ENCODE results near the gene RNMT.
"Not testable (repeated sequence)": the region's sequence is repeated elsewhere in the genome, so short reads cannot be mapped to it uniquely, and the experiment has no call there.

Gene RNMT

GRCh38 chr18:13745696-13746095 lies 19.2 kb downstream of the RNMT start:
- no peak for DNase-seq

DNA sequence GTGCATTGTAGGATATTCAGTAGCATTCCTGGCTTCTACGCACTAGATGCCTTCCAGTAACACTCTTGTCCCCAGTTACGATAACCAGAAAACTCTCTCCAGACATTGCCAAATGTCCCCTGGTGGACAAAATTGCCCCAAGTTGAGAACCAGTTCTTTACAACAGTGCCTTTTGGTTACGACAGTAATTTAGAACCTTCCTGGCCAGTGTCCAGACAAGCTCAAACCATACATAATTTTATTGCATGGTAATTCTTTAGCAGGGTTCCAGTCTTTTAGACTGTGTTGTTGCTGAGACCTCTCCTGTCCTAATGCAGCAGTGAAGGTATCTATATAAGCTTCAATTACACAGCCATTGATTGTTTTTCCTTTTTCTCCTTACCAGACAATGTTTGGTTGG lies 20.2 kb downstream of the RNMT start:
- no peak for DNase-seq

- DNase-seq: not testable (repeated sequence)
These were observed 25.1 kb downstream of the RNMT start for GRCh38 chr18:13751599-13751998.

- no peak for DNase-seq
These were observed 29.8 kb downstream of the RNMT start for GRCh38 chr18:13756261-13756660.

DNA sequence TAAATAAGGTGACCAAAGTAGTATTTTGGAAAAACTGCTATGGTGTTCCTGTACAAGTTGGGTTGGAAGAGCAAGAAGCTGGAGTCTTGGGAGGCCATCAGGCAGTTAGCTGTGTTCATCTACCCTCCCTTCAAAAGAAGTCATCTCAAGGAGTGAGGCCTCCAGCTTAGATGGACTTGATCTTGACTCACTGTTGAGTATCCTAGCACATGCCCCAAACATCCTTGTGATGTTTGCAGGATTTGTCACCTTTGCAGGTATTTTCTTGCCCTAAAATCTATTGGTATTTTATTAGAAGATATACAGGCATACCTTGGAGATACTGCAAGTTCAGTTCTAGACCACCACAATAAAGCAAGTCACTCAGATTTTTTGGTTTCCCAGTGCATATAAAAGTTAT lies 30.2 kb downstream of the RNMT start:
- DNase-seq: no peak

DNA sequence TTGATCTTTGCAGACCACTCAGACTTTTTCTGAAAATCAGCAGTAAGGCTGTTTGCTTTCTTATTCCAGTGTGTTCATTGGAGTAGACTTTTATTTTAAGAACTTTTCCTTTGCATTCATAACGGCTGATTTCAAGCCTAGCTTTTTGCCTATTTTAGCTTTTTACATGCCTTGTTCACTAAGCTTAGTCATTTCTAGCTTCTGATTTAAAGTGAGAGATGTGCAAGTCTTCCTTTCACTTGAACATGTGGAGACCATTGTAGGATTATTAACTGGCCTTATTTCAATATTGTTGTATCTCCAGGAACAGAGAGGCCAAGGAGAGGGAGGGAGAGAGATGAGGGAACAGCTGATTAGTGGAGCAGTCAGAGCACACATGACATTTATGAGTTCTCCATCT lies 32.1 kb downstream of the RNMT start:
- peak in 1 of 5 experiments; percentile 19 for DNase-seq

- no peak for DNase-seq
These were observed 33.6 kb downstream of the RNMT start for GRCh38 chr18:13760047-13760446.

DNA sequence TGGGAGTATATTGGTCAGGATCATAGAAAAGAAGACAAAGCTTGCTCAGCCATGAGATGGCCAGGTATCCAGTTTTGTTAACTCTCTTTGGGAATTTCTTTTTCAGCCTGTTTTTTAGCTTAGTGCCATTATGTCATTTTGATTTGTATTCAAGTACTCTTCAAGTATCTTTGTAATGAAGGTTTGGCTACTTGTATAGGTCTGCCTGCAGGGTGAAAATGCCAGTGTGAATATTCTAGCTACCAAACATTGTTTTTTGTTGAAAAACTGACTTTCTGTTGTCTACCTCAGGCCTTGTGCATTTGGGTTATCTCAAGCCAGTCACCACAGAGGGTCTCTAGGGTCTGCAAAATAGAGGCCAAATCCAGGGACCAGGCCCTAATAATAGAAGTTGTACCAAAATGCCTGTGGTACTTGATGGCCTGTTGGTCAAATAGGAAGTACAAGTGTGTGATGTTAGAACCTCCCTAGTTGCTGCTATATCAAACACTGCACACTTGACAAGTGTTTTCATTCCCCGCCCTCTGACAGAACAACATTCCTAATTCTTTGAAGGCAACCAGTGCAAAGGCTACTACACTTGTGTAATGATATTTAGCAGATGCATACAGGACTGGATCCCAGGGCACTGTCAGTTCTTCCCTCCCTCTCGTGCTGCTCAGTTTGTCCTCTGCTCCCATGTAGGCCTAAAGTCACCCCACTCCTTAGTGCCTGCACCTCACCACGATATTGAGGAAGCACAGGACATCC lies 36.4 kb downstream of the RNMT start:
- DNase-seq: no peak

DNA sequence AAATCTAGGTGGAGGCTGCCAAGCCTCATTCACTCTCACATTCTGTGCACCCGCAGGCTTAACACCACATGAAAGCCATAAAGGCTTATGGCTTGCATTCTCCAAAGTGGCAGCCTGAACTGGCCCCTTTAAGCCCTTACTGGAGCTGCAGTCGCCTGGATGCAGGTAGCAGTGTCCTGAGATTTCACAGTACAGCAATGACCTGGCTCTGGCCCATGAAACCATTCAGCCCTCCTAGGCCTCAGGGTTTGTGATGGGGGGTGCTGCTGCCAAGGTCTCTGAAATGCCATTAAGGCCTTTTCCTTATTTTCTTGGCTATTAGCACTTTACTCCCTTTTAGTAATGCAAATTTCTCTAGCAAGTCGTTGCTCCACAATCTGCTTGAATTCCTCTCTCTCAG lies 48.6 kb downstream of the RNMT start:
- DNase-seq: no peak

GRCh38 chr18:13791181-13791580 lies 64.7 kb downstream of the RNMT start:
- DNase-seq: no peak

DNA sequence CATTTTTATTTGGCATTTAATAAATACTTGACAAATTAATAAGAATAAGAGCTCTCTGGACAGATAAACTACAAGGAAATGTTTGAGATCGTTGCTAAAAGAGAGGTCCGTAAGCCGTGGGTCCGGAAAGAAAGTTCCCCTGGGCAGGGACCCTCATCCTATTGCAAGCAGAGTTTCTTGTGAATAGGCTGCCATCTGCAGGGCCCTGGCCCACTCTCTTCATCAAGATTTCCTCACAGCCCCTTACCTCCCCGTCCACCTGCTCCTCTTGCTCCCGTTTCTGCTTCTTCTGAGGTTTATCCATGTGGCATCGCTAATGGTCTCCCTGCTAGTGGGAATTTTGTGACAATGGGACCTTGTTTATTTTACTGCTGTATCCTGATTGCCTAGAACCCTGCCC lies 67.3 kb downstream of the RNMT start:
- no peak for DNase-seq

DNA sequence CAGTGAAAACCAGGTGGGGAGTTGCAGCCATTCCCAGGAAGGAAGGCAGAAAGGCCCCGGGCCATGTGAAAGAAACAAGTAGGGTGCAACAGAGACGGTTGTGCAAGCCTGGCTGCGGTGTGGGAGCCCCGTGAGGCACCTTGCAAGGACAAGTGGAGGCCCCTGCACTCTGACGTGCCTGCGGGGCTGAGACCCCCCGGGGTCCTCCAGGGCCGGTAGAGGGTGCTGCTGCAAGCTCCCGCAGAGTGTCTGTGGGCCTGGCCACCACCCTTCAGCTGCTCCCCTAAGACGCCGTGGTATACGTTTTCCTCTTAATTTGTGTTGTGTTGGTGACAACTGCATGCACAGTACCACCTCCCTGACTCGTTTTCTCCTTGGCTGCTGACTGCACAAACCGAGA lies 70.0 kb downstream of the RNMT start:
- DNase-seq: no peak

- no peak for DNase-seq
These were observed 70.7 kb downstream of the RNMT start for GRCh38 chr18:13797157-13797611.

DNA sequence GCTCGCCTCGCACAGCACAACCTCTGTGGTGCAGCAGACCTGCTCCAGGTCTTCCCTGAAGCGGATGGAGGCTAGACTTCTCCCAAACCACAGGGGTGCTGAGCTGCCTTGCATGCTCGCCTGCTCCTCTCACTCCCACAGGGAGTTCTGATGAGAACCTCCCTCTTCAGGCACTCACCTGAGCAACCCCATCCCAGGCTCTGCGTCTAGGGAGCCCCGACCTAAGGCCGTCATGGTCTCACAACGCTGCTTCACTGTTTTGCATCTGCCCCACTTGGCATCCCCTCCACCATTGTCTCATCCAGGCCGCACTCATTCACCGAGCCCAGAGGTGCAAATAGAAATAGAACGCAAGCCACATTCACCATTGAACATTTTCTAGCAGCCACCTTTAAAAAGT lies 72.9 kb downstream of the RNMT start:
- DNase-seq: no peak

DNA sequence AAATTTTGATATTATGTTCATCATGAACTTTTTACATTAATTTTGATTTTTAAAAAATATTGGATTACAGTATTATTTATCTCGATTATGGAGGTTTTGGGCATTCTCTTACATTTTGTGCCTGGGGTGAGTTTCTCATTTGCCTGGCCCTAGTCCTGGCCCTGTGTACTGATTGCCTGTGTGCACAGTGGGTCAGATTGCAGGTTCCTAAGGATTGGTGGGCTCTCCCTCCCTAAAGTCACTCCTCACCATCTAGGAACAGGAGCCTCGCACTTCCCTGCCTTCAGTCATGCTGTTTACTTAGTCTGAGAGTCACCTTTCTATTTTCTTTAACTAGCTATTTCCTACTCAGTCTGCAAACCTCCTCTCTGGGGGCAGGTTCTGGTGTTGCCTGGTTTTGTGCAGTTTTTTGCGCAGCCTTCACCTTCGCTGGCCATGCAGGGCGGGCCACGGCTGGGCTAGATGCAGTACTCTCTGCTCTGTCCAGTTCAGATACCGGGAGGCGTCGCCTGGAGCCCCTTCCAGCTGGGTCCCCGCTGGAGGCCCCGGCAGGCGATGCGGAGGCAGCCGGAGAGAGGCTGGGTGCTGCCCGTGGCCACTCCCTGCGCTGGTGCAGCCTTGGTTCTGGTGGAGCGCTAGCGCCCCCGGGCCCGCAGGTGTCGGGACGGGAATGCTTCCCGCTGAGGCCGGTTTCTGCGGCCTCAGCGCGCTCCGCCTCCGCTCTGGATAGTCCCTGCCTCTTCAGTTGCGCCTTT lies 74.2 kb downstream of the RNMT start:
- peak in 2 of 5 experiments; percentile 13 to 69 for DNase-seq

- DNase-seq: no peak
These were observed 74.8 kb downstream of the RNMT start for GRCh38 chr18:13801260-13801601.

GRCh38 chr18:13804305-13804704 lies 77.8 kb downstream of the RNMT start:
- no peak for DNase-seq

DNA sequence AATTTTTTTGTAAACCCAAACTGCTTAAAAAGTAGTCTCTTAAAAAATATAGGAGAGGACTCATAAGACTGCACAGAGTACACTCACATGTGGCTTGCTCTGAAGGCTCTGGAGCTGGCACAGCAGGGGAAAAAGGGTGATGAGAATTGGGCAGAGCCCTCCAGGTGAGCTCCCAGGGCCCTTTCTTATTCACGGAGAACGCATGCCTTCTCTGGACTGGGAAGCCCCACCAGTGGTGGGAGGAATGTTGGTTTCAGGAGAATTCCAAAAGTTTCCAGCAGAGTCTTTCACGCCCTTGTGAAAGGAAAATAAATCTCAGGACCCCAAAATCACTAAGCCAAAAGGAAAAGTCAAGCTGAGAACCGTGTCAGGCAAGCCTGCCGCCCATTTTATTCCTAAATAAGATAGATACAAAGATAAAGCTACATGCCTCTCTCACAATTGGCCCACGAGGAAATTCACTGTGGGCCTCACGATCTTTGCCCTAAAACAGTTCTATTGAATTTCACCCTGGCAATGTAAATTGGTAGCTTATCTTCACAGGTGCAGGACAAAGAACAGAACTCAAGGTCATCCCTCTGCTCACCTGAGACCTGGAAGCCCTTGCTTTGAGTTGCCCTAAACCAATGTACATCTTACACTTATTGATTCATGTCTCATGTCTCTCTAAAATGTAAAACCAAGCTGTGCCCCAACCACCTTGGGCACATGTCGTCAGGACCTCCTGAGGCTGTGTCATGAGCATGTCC lies 82.0 kb downstream of the RNMT start:
- no peak for DNase-seq

GRCh38 chr18:13809043-13809430 lies 82.6 kb downstream of the RNMT start:
- no peak for DNase-seq

- DNase-seq: no peak
These were observed 83.2 kb downstream of the RNMT start for GRCh38 chr18:13809531-13810255.

GRCh38 chr18:13810950-13811485 lies 84.5 kb downstream of the RNMT start:
- DNase-seq: no peak

DNA sequence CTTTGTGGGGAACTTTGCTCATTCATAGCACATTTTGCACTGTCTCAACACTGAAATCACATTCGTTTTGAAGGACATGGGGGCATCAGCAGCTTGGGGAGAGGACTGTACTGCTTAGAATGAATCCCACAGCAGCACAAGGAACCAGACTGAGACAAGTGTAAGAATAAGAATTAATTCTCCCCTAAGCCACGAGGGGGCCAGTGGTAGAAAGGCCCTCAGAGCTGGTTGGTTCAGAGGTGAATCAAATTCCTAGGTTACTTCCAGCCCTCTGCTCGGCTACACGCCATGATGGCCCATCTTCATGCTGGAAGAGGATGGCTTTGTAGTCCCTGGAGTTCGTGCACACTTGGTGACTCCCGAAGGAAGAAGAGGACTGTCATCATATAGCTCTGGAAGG lies 85.5 kb downstream of the RNMT start:
- no peak for DNase-seq
